HepG2 (cell line): ENCODE data around the gene DAG1. TPM values are rescaled to one million over a fixed set of nuclear protein-coding genes. Genes with fewer than 3 reads are reported as not detected.

Experiments
- ATAC-seq: fragments of 200-7000 bp; cut with Tn5 transposase; 3 replicates; pipeline ENCODE4 v1.9.1; 2020; ENCODE audit warnings: mild to moderate bottlenecking, moderate library complexity
- BruUV-seq: library from RNA; stranded (reverse); fragments of 400-500 nt; replicated peaks from 2 replicates; lab custom pipeline; 2021; lab: Mats Ljungman, UMichigan
- CTCF ChIA-PET: fragments of 300-600 bp; formaldehyde crosslinking; extraction: SDS; loops from one replicate; lab custom pipeline; 2021; ENCODE audit warnings: low total read pairs, inconsistent platforms, low intra/inter-chr PET ratio; lab: Yijun Ruan, JAX
- POLR2A ChIA-PET: fragments of 350-600 bp; sonication (Branson Sonifier 250); formaldehyde crosslinking; loops from one replicate; lab custom pipeline; 2020; ENCODE audit warnings: antibody characterized with exemption, inconsistent platforms; lab: Yijun Ruan, JAX
- DNase-seq: peaks from one replicate; pipeline ENCODE4 v3.0.0-alpha.2; 2015; ENCODE audit warnings: low spot score
- FAIRE-seq: peaks from 3 replicates; lab custom pipeline; 2011; peaks lifted over from hg19 to GRCh38; lab: Jason Lieb, UNC
- H2AFZ ChIP-seq: one replicate; pipeline ENCODE4 v1.6.1; 2011; ENCODE audit warnings: low read length, inconsistent platforms
- H3K27ac ChIP-seq: fragments of 300-600 bp; 3 replicates; pipeline ENCODE4 v1.8.0; 2011; ENCODE audit warnings: mixed run types, mild to moderate bottlenecking, mixed read lengths, low read length, inconsistent platforms; ENCODE audit not compliant: insufficient read depth; ENCODE audit errors: extremely low read length
- H3K27me3 ChIP-seq, 2 experiments: fragments of 200-600 bp in 1 of 2; 2 replicates in 1 of 2; 3 replicates in 1 of 2; pipeline versions ENCODE4 v1.6.0 to v1.8.0; 2011; ENCODE audit warnings: low read length in 2 of 2, mild to moderate bottlenecking in 2 of 2, moderate library complexity in 2 of 2, inconsistent platforms in 1 of 2; ENCODE audit not compliant: insufficient read depth in 2 of 2, control insufficient read depth in 1 of 2
- H3K36me3 ChIP-seq, 2 experiments: fragments of 200-600 bp in 1 of 2; replicated peaks in 1 of 2; 2 replicates in 1 of 2; 3 replicates in 1 of 2; pipeline versions ENCODE4 v1.5.1 to v1.8.0; 2011; ENCODE audit warnings: low read length in 2 of 2, inconsistent platforms in 1 of 2; ENCODE audit not compliant: insufficient read depth in 2 of 2, control insufficient read depth in 1 of 2
- H3K4me1 ChIP-seq: 2 replicates; pipeline ENCODE4 v1.5.1; 2012; ENCODE audit warnings: low read length, inconsistent platforms; ENCODE audit not compliant: insufficient read depth
- H3K4me2 ChIP-seq: 2 replicates; pipeline ENCODE4 v1.6.0; 2011; ENCODE audit warnings: low read depth, low read length, inconsistent platforms
- H3K4me3 ChIP-seq, 3 experiments: fragments of 200-600 bp in 1 of 3; sonication (generic), shearing (Covaris generic) in 1 of 3; replicated peaks in 1 of 3; 2 replicates each; pipeline ENCODE4 v1.5.1; 2011 to 2016; ENCODE audit warnings: low read length in 3 of 3, inconsistent platforms in 2 of 3, low read depth in 2 of 3, mild to moderate bottlenecking in 2 of 3, control low read depth in 1 of 3, mixed read lengths in 1 of 3; ENCODE audit not compliant: insufficient read depth in 1 of 3
- H3K79me2 ChIP-seq: one replicate; pipeline ENCODE4 v1.6.1; 2011; ENCODE audit warnings: low read length, inconsistent platforms; ENCODE audit not compliant: insufficient read depth
- H3K9ac ChIP-seq: 2 replicates; pipeline ENCODE4 v1.6.0; 2011; ENCODE audit warnings: mild to moderate bottlenecking, low read depth, low read length, inconsistent platforms; ENCODE audit not compliant: insufficient read depth
- H3K9me3 ChIP-seq: 2 replicates; pipeline ENCODE4 v1.5.1; 2012; ENCODE audit warnings: mild to moderate bottlenecking, low read length
- H4K20me1 ChIP-seq: 2 replicates; pipeline ENCODE4 v1.6.0; 2011; ENCODE audit warnings: inconsistent platforms, mild to moderate bottlenecking, low read length, moderate library complexity; ENCODE audit not compliant: insufficient read depth
- CENPBD1 ChIP-seq: sonication (generic); formaldehyde crosslinking; IDR thresholded peaks from 2 replicates; pipeline ENCODE4 v1.8.0; 2022; ENCODE audit warnings: missing genetic modification reagents, low read depth, mild to moderate bottlenecking, borderline replicate concordance
- DR1 ChIP-seq: sonication (generic); formaldehyde crosslinking; IDR thresholded peaks from 2 replicates; pipeline ENCODE4 v1.8.0; 2021; ENCODE audit warnings: mild to moderate bottlenecking, missing genetic modification reagents, inconsistent platforms
- PRDM10 ChIP-seq: sonication (generic); formaldehyde crosslinking; IDR thresholded peaks from 2 replicates; pipeline ENCODE4 v1.4.0; 2020; ENCODE audit warnings: low read depth, missing genetic modification reagents
- RELA ChIP-seq: sonication (generic); formaldehyde crosslinking; IDR thresholded peaks from 2 replicates; pipeline ENCODE4 v1.4.0; 2020; ENCODE audit warnings: missing genetic modification reagents
- ZNF251 ChIP-seq: sonication (generic); formaldehyde crosslinking; IDR thresholded peaks from 2 replicates; pipeline ENCODE4 v1.9.0; 2021; ENCODE audit warnings: mild to moderate bottlenecking, missing genetic modification reagents
- ZNF280D ChIP-seq: sonication (generic); formaldehyde crosslinking; IDR thresholded peaks from 2 replicates; pipeline ENCODE4 v1.5.1; 2020; ENCODE audit warnings: mild to moderate bottlenecking, missing genetic modification reagents
- ZNF501 ChIP-seq: sonication (generic); formaldehyde crosslinking; IDR thresholded peaks from 2 replicates; pipeline ENCODE4 v1.5.1; 2020; ENCODE audit warnings: mild to moderate bottlenecking, moderate library complexity, missing genetic modification reagents
- ZNF691 ChIP-seq: sonication (generic); formaldehyde crosslinking; IDR thresholded peaks from 2 replicates; pipeline ENCODE4 v1.4.0; 2020; ENCODE audit warnings: missing genetic modification reagents, low read depth, mild to moderate bottlenecking, borderline replicate concordance
- in situ Hi-C: cut with HindIII; loops from 2 replicates; pipeline ENCODE4 v1.10.0; 2017; ENCODE audit warnings: low pct_unique_long_range_greater_than_20kb; ENCODE audit not compliant: extremely low pct_ligation_motif_present
- intact Hi-C: fragments of 100-400 bp; cut with micrococcal nuclease; formaldehyde crosslinking; loops from one replicate; pipeline ENCODE4 v1.10.0; 2022; ENCODE audit not compliant: unreplicated experiment
- polyA plus RNA-seq, 8 experiments: library from polyadenylated mRNA; depleted of rRNA in 3 of 8; stranded (reverse) in 7 of 8; unstranded in 1 of 8; fragments of >200 nt; fragmentation: Illumina TruSeq in 4 of 8; extraction: Trizol in 4 of 8; gene quantifications; 2 replicates each; pipeline versions ENCODE4 v1.2.1 to v1.2.3, GENCODE V29; 2011 to 2016; ENCODE audit warnings: low read depth in 4 of 8, missing spikeins in 1 of 8, mixed read lengths in 1 of 8; ENCODE audit not compliant: insufficient read depth in 1 of 8
- total RNA-seq, 5 experiments: library from RNA; depleted of rRNA; stranded (reverse); fragments of >200 nt; fragmentation: Illumina TruSeq; extraction: Trizol; gene quantifications; 2 replicates each; pipeline ENCODE4 v1.2.3, GENCODE V29; 2016; ENCODE audit warnings: low read depth in 1 of 5

DAG1 gene
- total and polyA plus RNA-seq, 2 of the 13 experiments (the other 11 are each of a cell fraction or from before 2014, with no cell fraction given): 47.3 to 50.4 TPM

GRCh38 chr3:49476563-49476962 lies 6.5 kb downstream of the DAG1 start (continued):
- TF ChIP-seq ZNF280D (CRISPR knock-in tag): no peak
- TF ChIP-seq, all 625 proteins: peak for 0

- H2AFZ ChIP-seq: no peak overlapping the region
- in situ Hi-C loops: no loop called here
- CTCF ChIA-PET: no interaction called here
- no peak overlapping the region for H3K4me3 ChIP-seq
- H3K27me3 ChIP-seq: no peaks in the 10 kb centered on the region
- BruUV-seq: no TSS peak
- peaks cover 30% of the 10 kb centered on the region for H3K79me2 ChIP-seq
- H3K9ac ChIP-seq: no peak overlapping the region
- intact Hi-C loops: no loop called here
- ATAC-seq: no peak
- H3K4me2 ChIP-seq: no peak overlapping the region
- POLR2A ChIA-PET: no interaction called here
- peaks cover 0 to 15% of the 10 kb centered on the region in 2 experiments; a peak in 2 of 5 replicates for H3K36me3 ChIP-seq
- FAIRE-seq: no peak
- DNase-seq: no peak
- no peaks in the 10 kb centered on the region for H3K9me3 ChIP-seq
- no peaks in the 10 kb centered on the region for H4K20me1 ChIP-seq
- H3K4me1 ChIP-seq: peaks cover 45% of the 10 kb centered on the region
- H3K27ac ChIP-seq: no peak overlapping the region
- no peak for TF ChIP-seq DR1 (CRISPR knock-in tag)
- no peak for TF ChIP-seq ZNF501 (CRISPR knock-in tag)
- TF ChIP-seq ZNF691 (CRISPR knock-in tag): no peak
- no peak for TF ChIP-seq PRDM10 (CRISPR knock-in tag)
- no peak for TF ChIP-seq CENPBD1
- TF ChIP-seq RELA (CRISPR knock-in tag): no peak
- TF ChIP-seq ZNF251 (CRISPR knock-in tag): no peak
These were observed 12.7 kb downstream of the DAG1 start for GRCh38 chr3:49482766-49483165.
